Kidney (tissue), 14 donors: ENCODE results near the gene RCAN2. TPM values are rescaled to one million over a fixed set of nuclear protein-coding genes. Genes with fewer than 3 reads are reported as not detected.

Experiments used
- DNase-seq, 5 donors: peaks; one replicate each; pipeline ENCODE4 v3.0.0-alpha.2; 2013 to 2020
- FAIRE-seq: peaks from 2 replicates; lab custom pipeline; 2012; peaks lifted over from hg19 to GRCh38; lab: Jason Lieb, UNC
- H3K27ac ChIP-seq, 2 donors: one replicate each; pipeline ENCODE4 v1.7.0; 2013; ENCODE audit warnings: low read depth in 2 of 2, low read length in 2 of 2, inconsistent platforms in 1 of 2
- H3K27me3 ChIP-seq: one replicate; pipeline ENCODE4 v1.7.1; 2013; ENCODE audit warnings: low read length, inconsistent platforms; ENCODE audit not compliant: control insufficient read depth, insufficient read depth
- H3K36me3 ChIP-seq, 3 donors: one replicate each; pipeline versions ENCODE4 v1.7.0 to v1.7.1; 2013; ENCODE audit warnings: low read length in 3 of 3, control low read depth in 1 of 3, inconsistent platforms in 1 of 3; ENCODE audit not compliant: insufficient read depth in 3 of 3, control insufficient read depth in 2 of 3
- H3K4me1 ChIP-seq, 3 donors: one replicate each; pipeline versions ENCODE4 v1.7.0 to v1.7.1; 2013; ENCODE audit warnings: low read length in 3 of 3, inconsistent platforms in 1 of 3, low read depth in 1 of 3; ENCODE audit not compliant: control insufficient read depth in 2 of 3, insufficient read depth in 2 of 3
- H3K4me3 ChIP-seq, 3 donors: one replicate each; pipeline versions ENCODE4 v1.7.0 to v1.8.1; 2013; ENCODE audit warnings: low read length in 3 of 3, control low read depth in 1 of 3, inconsistent platforms in 1 of 3
- H3K9ac ChIP-seq, 3 donors: one replicate each; pipeline versions ENCODE4 v1.7.0 to v1.7.1; 2013; ENCODE audit warnings: low read length in 3 of 3, control low read depth in 1 of 3, inconsistent platforms in 1 of 3
- H3K9me3 ChIP-seq, 3 donors: one replicate each; pipeline versions ENCODE4 v1.7.0 to v1.7.1; 2013; ENCODE audit warnings: low read length in 3 of 3, control low read depth in 1 of 3, inconsistent platforms in 1 of 3; ENCODE audit not compliant: control insufficient read depth in 2 of 3, insufficient read depth in 1 of 3
- intact Hi-C: fragments of 100-400 bp; cut with DNase I; formaldehyde crosslinking; loops from one replicate; pipeline ENCODE4 v1.11.1; 2022
- polyA plus RNA-seq: library from polyadenylated mRNA; stranded (reverse); fragments of 350-450 nt; fragmentation: Illumina TruSeq; extraction: RNeasy Lipid Tissue Mini Kit (QIAGEN cat#74804); gene quantifications from one replicate; pipeline ENCODE4 v1.2.3, GENCODE V29; 2014; ENCODE audit warnings: low read depth, low replicate concordance; ENCODE audit not compliant: insufficient read depth
- total RNA-seq: library from RNA; stranded (reverse); fragmentation: NEBNext Ultra II Directional; extraction: Animal tissue kit (Norgen Biotek cat#: 25700); gene quantifications from one replicate; pipeline ENCODE4 v1.2.1, GENCODE V29; 2021
- TF ChIP-seq, protein P1 (sequence below): IDR thresholded peaks from 3 replicates; pipeline ENCODE4 v1.5.1; 2012; ENCODE audit warnings: mild to moderate bottlenecking, moderate library complexity, borderline replicate concordance; ENCODE audit not compliant: insufficient read depth; ENCODE audit errors: extremely low read depth
- donor health status: control.
- donor health status: control.
- donor health status: control.
- donor health status: control.
- donor health status: control.
- donor health status: DM: yes; HTN: yes; CAD: no.
- donor health status: Normal renal cell carcinoma (clear cell type).

RCAN2 gene
- total and polyA plus RNA-seq, 2 donors from 2014 or later, result 25.7 to 37.4 TPM

DNA sequence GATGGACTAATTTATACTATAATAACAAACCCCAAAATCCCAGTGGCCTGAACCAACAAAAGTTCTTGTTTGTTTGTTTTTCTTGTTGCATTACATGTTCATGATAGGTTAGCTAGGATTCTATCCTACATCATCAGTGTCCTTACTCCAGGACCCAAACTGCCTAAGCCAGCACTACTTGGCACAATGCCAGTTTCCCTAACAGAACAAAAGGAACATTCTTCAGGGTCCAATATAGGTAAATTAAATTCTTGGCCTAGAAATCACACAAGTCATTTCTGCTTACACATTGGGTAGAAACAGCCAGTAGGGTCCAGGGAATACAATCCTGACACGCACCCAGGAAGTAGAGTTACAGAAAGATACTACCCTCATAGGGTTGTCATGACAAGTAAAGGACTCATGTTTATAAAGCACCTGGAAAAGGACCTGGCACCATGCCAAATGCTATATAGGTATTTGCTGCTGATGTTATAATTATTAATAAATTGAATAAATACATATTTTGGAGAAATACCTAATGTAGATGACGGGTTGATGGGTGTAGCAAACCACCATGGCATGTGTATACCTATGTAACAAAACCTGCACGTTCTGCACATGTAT, 38.8 kb downstream of the RCAN2 start:
- Histone ChIP-seq H3K4me1 (no peaks in the 10 kb centered on the region), H3K36me3 (no peaks in the 10 kb centered on the region), H3K4me3 (no peak overlapping the region), H3K9me3 (peaks cover 0 to 7% (median 6%) of the 10 kb centered on the region in 3 donors), H3K27me3 (no peaks in the 10 kb centered on the region), H3K27ac (no peak overlapping the region), H3K9ac (no peak overlapping the region)
- TF ChIP-seq, protein P1, sequence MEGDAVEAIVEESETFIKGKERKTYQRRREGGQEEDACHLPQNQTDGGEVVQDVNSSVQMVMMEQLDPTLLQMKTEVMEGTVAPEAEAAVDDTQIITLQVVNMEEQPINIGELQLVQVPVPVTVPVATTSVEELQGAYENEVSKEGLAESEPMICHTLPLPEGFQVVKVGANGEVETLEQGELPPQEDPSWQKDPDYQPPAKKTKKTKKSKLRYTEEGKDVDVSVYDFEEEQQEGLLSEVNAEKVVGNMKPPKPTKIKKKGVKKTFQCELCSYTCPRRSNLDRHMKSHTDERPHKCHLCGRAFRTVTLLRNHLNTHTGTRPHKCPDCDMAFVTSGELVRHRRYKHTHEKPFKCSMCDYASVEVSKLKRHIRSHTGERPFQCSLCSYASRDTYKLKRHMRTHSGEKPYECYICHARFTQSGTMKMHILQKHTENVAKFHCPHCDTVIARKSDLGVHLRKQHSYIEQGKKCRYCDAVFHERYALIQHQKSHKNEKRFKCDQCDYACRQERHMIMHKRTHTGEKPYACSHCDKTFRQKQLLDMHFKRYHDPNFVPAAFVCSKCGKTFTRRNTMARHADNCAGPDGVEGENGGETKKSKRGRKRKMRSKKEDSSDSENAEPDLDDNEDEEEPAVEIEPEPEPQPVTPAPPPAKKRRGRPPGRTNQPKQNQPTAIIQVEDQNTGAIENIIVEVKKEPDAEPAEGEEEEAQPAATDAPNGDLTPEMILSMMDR, result no peak
- intact Hi-C loops, result no loop called here
- DNase-seq, result no peak
- FAIRE-seq, result no peak

DNA sequence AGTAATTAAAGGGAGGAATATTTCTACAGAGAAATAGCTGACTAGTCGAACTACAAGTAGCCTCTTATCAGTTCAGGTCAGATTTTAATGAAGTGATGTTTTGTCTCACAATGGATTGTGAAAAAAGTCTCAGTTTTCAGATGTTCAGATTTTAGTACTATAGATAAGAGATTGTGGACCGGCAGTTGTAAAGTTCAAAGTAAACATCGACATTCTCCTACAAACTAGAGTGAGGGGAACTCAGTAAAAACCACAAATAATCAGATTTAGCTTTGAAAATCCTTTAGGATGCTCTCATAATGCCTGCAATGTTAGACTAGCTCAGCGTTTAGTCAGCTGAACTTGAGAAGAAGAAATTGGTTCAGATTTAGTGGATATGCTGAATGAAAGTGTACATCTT, 39.9 kb downstream of the RCAN2 start:
- DNase-seq (no peak), FAIRE-seq (no peak)
- Histone ChIP-seq H3K27ac (no peak overlapping the region), H3K9me3 (peaks cover 0 to 7% (median 6%) of the 10 kb centered on the region in 3 donors), H3K27me3 (no peaks in the 10 kb centered on the region), H3K9ac (no peak overlapping the region), H3K36me3 (no peaks in the 10 kb centered on the region), H3K4me3 (no peak overlapping the region), H3K4me1 (no peaks in the 10 kb centered on the region)
- TF ChIP-seq, protein P1, result no peak
- intact Hi-C loops, result no loop called here

DNA sequence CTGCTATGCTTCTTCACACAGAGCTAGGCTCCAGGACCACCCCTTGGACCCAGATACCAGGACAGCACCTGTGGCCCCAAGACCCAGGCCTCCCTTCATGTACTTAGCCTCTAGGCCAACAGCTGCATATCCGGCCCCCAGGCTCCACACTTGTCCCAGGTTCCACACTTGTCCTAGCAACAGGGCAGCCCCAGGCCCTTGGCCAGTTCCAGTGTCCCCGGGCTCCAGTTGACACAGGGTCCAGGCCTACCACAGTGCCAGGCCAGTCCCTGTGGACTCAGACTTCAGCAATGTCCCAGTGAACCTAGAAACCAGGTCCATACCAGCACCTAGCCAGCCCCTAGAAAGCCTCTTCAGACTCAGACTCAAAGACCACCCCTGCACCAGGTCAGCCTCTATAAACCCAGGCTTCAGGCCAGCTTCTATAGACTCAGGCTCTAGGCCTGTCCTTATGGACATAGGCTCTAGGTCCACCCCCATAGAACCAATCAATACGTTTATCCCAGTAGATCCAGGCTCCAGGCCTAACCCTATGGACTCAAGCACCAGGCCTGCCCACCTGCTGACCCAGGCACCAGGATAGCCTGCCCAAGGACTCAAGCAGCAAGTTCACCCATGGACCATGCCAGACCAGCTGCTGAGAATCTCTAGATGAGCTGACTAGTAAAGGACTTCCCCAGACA, 46.3 kb downstream of the RCAN2 start:
- Histone ChIP-seq H3K9me3 (peaks cover 0 to 2% (median 0%) of the 10 kb centered on the region in 3 donors), H3K4me1 (no peaks in the 10 kb centered on the region), H3K27me3 (no peaks in the 10 kb centered on the region), H3K36me3 (no peaks in the 10 kb centered on the region), H3K4me3 (no peak overlapping the region), H3K9ac (no peak overlapping the region), H3K27ac (no peak overlapping the region)
- intact Hi-C loops, result no loop called here
- FAIRE-seq (no peak), DNase-seq (no peak)
- TF ChIP-seq, protein P1, result no peak
